ENCODE measurements around the gene TNP2. TPM values are rescaled to one million over a fixed set of nuclear protein-coding genes. Genes with fewer than 3 reads are reported as not detected.

Gene TNP2
- total RNA-seq, 1 donor from 2014 or later = not detected

DNA sequence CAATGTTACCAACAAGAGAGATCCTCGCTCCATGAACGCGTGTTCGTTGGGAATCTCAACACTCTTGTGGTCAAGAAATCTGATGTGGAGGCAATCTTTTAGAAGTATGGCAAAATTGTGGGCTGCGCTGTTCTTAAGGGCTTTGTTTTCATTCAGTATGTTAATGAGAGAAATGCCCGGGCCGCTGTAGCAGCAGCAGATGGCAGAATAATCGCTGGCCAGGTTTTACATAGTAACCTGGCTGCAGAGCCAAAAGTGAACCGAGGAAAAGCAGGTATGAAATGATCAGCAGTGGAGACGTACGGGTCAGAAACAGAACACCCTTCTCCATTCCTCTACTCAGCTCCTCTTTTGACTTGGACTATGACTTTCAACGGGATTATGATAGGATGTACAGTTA lies 26.5 kb downstream of the TNP2 start:
- no peak for DNase-seq (ENCODE audit: low read depth)
- no peak overlapping the region for H3K4me3 ChIP-seq (ENCODE audit: low read depth, low read length)
- TF ChIP-seq, protein P1, sequence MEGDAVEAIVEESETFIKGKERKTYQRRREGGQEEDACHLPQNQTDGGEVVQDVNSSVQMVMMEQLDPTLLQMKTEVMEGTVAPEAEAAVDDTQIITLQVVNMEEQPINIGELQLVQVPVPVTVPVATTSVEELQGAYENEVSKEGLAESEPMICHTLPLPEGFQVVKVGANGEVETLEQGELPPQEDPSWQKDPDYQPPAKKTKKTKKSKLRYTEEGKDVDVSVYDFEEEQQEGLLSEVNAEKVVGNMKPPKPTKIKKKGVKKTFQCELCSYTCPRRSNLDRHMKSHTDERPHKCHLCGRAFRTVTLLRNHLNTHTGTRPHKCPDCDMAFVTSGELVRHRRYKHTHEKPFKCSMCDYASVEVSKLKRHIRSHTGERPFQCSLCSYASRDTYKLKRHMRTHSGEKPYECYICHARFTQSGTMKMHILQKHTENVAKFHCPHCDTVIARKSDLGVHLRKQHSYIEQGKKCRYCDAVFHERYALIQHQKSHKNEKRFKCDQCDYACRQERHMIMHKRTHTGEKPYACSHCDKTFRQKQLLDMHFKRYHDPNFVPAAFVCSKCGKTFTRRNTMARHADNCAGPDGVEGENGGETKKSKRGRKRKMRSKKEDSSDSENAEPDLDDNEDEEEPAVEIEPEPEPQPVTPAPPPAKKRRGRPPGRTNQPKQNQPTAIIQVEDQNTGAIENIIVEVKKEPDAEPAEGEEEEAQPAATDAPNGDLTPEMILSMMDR (conservative IDR thresholded peaks at IDR 0.05; ENCODE audit: low read depth, low read length) = no peak

DNA sequence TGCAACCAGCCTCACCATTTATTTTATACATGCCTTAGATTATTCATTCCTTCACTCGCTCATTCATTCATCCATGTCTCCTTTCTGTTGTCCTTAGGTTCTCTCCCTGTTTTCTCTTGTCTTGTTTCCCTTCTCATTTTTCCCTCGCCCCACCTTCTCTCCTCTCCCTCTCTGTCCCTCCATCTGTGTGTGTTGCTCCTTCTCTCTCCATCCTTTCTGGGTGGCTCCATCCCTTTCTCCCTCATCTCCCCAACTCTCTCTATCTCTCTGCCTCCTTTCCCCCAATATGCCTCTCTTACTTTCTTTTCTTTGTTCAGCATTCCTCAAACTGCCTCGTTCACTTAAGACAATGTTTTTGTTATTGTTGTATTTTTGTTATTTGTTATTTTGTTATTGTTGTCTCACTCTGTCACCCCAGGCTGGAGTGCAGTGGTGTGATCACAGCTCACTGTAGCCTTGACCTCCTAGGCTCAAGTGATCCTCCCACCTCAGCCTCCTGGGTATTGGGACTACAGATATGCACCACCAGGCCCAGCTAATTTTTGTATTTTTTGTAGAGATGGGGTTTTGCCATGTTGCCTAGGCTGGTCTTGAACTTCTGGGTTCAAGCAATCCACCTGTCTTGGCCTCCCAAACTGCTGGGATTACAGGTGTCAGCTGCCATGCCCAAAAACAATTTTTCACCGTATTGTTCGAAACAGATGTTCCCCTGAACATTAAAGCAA lies 27.5 kb downstream of the TNP2 start:
- TF ChIP-seq, protein P1 (conservative IDR thresholded peaks at IDR 0.05; ENCODE audit: low read depth, low read length) = no peak
- DNase-seq (ENCODE audit: low read depth) = no peak
- no peak overlapping the region for H3K4me3 ChIP-seq (ENCODE audit: low read depth, low read length)

DNA sequence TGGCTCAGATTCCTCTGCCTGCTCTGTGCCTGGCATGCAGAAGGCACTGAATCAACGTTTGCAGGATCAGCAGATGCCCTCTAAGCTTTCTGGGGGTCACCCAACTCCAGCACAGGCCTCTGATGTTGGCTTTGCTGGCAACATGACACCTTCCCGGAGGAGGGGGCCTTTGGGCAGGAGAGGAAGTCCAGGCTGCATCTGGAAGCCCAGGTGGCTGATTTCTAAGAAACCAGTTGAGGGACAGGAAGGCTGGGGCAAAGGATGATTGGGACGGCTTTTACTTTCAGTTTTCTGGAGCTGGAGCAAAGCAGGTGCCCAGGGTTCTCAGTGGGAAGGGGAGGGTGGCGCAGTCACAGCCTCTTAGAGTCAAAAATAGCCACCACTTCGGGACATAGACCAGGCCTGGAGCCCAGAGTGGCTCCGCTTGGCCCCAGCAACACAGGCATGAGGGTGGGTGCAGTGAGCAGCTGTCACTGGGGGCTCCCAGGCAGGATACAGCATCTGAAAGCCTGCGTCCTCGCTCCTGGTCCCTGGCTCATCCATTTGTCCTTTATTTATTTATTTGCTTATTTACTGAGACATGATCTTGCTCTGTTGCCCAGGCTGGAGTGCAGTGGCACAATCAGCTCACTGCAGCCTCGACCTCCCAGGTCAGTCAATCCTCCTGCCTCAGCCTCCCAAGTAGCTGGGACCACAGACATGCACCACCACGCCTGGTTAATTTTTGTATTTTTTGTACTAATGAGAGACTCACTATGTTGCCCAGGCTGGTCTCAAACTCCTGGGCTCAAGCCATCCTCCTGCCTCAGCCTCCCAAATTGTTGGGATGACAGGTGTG lies 28.3 kb downstream of the TNP2 start:
- H3K4me3 ChIP-seq (ENCODE audit: low read depth, low read length) = no peak overlapping the region

DNA sequence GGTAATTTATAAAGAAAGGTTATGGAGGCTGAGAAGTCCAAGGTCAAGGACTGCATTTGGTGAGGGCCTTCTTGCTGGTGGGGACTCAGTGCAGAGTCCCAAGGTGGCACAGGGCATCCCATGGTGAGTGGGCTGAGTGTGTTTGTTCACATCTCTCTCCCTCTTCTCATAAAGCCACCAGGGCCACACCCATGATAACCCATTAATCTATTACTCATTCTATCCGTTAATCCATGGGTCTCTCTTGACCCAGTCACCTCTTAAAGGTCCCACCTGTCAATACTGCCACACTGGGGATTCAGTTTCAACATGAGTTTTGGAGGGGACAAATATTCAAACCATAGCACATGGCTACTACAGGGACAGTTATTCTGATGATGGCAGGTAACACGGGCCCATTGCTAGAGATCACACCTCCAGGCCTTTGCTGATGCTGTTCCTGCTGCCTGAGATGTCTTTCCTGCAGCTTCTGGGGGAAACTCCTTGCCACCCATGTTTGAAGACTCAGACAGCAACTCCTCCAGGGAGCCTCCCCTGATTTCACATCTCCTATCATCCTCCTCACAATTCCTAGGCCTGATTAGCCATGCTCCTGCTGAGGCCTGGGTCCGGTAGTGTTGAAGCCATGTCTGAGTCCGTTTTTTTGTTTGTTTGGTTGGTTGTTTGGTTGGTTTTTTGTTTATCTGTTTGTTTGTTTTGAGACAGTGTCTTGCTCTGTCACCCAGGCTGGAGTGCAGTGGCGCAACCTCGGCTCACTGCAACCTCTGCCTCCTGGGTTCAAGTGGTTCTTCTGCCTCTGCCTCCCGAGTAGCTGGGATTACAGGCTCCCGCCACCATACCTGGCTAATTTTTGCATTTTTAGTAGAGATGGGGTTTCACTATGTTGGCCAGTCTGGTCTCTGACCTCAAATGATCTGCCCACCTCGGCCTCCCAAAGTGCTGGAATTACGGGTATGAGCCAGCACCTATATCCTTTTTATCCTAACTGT lies 29.2 kb downstream of the TNP2 start:
- no peak for DNase-seq (ENCODE audit: low read depth)
- H3K4me3 ChIP-seq (ENCODE audit: low read depth, low read length) = no peak overlapping the region
- TF ChIP-seq, protein P1 (conservative IDR thresholded peaks at IDR 0.05; ENCODE audit: low read depth, low read length) = no peak

More for the DNA sequence above, 28.3 kb downstream of the TNP2 start:
- DNase-seq (ENCODE audit: low read depth) = no peak
- TF ChIP-seq, protein P1 (conservative IDR thresholded peaks at IDR 0.05; ENCODE audit: low read depth, low read length) = no peak

DNA sequence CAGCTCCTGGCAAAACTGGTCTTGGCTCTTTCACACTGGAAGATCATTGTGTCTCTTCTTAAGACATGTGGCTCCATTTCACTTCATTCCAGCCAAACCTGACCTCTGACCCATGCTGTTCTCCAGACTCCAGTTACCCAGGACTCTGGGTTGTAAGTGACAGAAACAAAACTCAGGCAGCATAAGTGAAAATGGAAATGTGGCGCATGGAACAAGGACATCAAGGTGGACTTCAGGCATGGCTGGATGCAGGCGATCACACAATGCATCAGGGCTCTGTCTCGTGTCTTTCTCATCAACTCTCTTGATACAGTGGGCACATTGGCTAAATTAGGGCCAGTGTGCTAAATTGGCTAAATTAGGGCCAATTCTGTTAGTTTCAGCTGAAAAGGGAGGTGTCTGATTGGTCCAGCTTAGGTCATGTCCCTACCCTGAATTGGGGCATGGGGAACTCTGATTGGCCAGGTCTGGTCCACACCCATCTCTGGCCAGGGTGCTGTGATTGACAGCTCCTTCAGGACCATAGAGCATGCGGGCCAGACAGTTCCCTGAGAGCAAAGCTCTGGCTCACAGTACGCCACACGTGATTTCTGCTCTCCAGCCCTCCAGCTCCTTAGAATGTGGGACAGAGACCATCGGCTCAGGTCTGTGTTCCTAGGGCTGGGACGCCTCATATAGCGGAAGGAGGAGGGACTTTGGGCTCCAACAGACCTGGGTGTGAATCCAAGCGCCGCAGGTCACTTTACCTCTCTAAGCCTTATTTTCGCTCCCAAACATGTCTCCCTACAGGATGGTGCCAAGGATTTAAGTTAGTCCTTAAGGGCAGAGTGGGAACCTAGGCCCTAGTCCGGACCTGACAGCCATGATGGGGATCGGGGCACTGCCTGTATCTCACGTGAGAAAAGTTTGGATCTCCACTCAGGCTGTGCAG lies 30.6 kb downstream of the TNP2 start:
- H3K4me3 ChIP-seq (ENCODE audit: low read depth, low read length) = no peak overlapping the region
- TF ChIP-seq, protein P1 (conservative IDR thresholded peaks at IDR 0.05; ENCODE audit: low read depth, low read length) = no peak
- no peak for DNase-seq (ENCODE audit: low read depth)

All from epithelial cell of proximal tubule (primary cell).